T-helper 22 cell (primary cell): ENCODE data around the gene SLC10A4.

ENCODE experiments used
- DNase-seq: peaks from one replicate; pipeline ENCODE4 v3.0.0-alpha.2; 2020; ENCODE audit warnings: low read depth

SLC10A4 gene

DNA sequence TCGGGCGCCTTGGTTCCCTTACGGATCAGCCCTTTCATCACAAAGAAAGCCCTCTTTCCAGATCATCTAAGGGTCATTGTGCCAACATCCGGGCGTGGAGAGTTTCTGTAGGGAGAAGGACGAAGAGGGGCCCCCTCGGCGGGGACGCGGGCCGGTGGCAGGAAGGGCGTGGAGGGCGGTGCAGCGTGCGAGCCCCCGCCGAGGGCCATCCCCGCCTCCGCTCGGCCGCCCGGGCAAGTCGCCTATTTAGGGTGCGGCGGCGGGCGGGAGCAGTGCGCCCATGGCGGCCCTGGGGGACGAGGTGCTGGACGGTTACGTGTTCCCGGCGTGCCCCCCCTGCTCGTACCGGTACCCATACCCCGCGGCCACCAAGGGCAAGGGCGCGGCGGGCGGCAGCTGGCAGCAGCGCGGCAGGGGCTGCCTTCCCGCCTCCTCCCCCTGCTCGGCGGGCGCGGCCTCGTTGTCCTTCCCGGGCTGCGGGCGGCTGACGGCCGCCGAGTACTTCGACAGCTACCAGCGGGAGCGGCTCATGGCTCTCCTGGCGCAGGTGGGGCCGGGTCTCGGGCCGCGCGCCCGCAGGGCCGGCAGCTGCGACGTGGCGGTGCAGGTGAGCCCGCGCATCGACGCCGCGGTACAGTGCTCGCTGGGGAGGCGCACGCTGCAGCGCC, 7.0 kb downstream of the SLC10A4 start, which contains the start of gene ZAR1:
Gene ZAR1, plus strand, starts transcription at position 241 of the 668 bp plus-strand sequence. Its CDS starts 40 bp downstream, at position 281.
- DNase-seq, result no peak

- no peak for DNase-seq
These were observed 7.8 kb downstream of the SLC10A4 start for GRCh38 chr4:48490680-48491513.

- no peak for DNase-seq
These were observed 8.5 kb downstream of the SLC10A4 start for GRCh38 chr4:48491514-48492176.

GRCh38 chr4:48493452-48494100, 10.4 kb downstream of the SLC10A4 start:
- DNase-seq, result no peak

DNA sequence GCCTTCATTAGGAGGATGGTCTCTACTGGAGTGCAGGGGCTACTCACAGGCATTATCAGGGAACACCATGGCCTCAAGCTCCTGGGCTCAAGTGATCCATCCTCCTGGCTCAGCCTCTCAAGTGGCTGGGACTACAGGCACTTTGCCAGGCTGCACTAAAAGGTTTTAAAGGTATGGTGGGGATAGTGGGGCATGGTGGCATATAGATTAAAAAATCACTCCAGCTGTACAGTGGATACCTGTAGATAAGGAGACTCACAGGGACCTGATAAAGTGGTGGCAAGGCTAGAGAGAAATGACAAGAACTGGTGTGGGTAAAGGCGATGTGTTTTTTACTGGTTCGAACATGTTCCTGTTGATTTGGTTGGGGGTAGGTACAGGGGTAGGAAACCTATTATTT, 12.8 kb downstream of the SLC10A4 start:
- DNase-seq, result no peak

DNA sequence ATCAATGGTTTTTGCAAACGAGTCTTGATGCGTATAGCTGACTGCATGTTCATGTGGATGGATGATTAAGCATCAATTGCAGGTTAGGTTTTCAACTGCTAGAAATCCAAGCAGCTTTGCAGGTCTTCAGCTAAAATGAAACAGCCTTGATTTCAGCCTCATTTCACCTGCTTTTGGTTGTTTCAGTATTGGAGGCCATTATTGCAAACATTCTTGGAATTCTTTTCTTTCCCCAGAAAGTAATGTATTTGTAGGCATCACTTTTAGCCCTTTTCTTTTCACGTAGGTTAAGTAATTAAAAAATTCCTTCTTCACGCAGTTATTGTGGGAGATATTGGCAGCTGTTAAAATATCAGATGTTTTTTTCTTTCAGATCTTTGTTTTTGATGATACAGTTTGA, 15.8 kb downstream of the SLC10A4 start:
- no peak for DNase-seq

- DNase-seq, result no peak
These were observed 16.5 kb downstream of the SLC10A4 start for GRCh38 chr4:48499551-48500066.

DNA sequence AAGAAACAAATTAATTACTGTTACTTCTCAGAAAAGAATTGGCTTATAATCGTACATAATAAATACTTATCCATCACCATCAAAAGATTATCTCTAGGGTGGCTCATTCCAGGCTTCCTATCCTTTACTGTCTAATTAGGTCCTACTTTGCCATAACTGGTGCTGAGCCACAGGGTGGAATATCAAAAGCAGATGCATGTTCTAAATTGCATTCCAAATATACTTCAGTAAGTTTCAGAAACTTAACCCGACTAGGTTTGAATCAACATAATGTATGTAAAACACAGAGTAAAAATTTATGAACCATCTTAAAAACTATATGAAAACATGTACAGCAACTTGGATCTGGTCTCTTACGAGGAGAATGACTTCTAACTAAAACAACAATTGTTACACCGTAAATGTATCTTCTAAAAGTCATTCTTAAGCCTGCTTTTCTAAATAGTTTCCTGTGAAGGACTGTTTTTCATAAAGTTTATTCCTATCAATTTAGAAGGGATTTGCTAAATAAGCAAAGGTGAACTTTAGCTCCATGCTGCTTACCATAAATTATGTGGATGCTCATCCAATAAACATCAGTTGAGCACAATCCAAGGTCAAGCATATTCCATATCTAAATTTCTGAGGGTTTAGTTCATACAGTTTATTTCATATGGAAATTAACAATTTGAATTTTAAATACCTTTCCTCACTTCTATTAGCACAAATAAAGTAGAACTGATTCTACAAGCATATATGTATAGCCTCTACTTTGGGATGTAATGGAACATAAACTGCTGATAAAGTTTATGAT, 20.3 kb downstream of the SLC10A4 start:
- no peak for DNase-seq

- DNase-seq, result no peak
These were observed 20.8 kb downstream of the SLC10A4 start for GRCh38 chr4:48504026-48504330.

DNA sequence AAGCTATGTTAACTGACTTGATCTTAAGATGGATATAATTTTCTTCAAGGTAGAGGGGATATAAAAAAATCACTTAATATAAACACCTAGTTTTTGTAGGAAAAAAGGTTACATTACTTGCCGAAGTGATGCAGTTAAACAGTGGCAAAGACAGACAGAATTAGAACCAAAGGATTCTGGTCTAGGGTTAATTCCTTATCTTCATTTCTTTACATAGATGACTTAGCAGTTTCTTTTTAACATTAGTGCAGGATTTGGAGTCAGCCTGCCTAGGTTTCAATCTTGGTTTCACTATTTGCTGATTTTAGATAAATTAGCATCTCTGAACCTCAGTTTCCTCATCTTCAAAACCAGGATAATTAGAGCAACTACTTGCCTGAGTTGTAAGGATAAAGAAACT, 21.2 kb downstream of the SLC10A4 start:
- no peak for DNase-seq

DNA sequence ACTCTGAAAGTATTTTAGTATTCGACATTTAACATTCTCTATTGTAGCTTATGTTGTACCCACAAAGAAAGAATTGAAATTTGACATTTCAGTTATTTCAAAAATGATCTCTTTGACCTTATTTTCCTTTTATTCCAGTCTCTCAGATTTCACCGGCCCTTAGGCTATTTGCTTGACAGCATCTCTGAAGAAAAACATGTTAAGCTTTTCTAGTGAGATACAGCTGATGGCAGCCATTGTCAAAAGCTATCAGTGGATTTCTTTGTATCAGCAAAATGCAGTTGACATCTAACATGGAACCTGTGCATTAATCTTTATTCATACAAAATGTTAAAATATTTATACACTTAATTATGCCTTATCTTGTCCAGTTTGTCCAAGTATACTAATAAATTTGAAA, 23.6 kb downstream of the SLC10A4 start:
- DNase-seq, result no peak

DNA sequence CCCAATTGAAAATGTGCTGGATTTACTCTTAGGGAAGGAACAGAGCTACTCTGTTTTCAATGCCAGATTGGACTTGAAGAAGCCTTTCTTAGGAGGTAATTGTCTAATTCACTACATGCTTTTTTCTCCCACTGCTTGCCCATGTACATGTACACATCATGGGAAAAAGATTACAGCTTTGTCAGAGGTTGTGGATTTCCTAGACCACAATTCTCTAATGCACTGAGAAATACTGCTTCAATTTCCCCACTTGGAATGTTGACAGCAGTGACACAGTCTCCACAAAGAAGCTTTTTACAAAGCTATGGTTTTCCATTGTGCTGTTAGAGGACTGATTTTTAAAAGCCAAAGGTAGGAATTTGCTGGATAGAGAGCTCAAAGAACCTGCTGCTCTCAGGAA, 26.4 kb downstream of the SLC10A4 start:
- DNase-seq, result no peak

DNA sequence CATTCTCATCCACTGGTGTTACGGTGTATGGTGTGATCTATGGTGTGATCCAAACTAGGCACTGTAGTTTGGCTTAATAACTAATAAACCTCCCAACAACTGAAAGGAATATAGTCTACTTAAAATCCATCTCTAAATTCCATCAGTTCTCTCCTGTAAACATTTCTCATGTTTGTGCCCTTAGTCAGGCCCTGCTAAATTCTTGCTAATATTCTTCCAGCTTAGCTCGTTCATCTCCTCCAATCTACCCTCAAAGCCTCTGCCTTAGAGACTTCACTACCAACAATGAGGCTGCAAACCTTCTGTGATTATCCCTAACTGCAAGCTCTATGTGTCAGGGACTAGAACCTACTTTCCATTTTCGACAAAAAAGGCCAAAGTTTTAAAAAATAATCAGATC, 35.0 kb downstream of the SLC10A4 start:
- DNase-seq, result no peak

GRCh38 chr4:48526406-48526805, 43.3 kb downstream of the SLC10A4 start:
- DNase-seq, result no peak

- DNase-seq, result no peak
These were observed 55.2 kb downstream of the SLC10A4 start for GRCh38 chr4:48538358-48538757.
